Right renal pelvis (tissue), 4 donors: ENCODE results near the gene DBNDD1. TPM values are rescaled to one million over a fixed set of nuclear protein-coding genes. Genes with fewer than 3 reads are reported as not detected.

Experiments used
- DNase-seq, 4 donors: peaks; one replicate each; pipeline ENCODE4 v3.0.0-alpha.2; 2013; ENCODE audit warnings: low read depth in 4 of 4, low spot score in 3 of 4, missing footprints in 1 of 4
- polyA plus RNA-seq, 4 donors: library from polyadenylated mRNA; unstranded; fragments of 120-200 nt; gene quantifications; one replicate each; pipeline ENCODE4 v1.2.1, GENCODE V29; 2013; ENCODE audit not compliant: insufficient read length in 4 of 4

Gene DBNDD1
- polyA plus RNA-seq, 4 donors, result 11.4 to 18.2 (median 12.3) TPM

GRCh38 chr16:89965447-89966225 lies 53.6 kb downstream of the DBNDD1 start:
- no peak for DNase-seq

GRCh38 chr16:89964201-89964600 lies 55.1 kb downstream of the DBNDD1 start:
- DNase-seq, result no peak

GRCh38 chr16:89962754-89963498 lies 56.3 kb downstream of the DBNDD1 start:
- DNase-seq, result no peak

DNA sequence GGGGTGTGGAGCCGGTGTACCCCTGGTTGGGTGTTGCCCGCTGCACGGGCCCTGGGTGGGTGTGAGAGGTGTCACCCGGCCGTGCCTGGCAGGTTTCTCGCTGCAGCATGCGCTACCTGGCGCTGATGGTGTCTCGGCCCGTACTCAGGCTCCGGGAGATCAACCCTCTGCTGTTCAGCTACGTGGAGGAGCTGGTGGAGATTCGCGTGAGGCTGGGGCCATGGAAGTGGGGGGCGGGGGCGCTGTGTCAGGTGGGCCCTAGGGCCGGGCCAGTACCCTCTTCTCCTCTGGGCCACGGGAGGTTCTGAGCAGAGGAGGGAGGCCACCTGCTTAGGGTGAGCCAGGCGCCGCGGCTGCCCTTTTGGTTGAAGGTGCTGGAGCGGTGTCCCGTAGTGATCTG lies 57.3 kb downstream of the DBNDD1 start:
- no peak for DNase-seq

- DNase-seq, result no peak
Observed at GRCh38 chr16:89960966-89961365, 58.3 kb downstream of the DBNDD1 start.

DNA sequence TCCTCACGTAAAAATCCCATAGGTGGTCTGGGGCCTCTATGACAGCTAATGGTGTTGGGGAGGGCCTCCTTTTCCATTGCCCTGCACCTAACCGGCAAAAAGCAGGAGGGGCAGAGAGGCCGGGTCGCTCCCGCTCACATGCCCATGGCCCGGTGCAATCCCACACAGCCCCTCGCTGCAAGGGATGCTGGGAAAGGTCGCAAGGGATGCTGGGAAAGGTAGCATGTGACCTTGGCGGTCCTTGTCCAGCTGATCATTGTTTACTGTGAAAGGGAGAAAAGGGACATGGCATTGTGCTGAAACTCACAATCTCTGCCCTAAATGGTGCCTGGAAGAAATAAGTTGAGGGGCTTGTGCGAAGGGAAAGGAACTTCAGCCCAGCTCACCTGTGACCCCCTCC lies 60.7 kb downstream of the DBNDD1 start:
- no peak for DNase-seq

DNA sequence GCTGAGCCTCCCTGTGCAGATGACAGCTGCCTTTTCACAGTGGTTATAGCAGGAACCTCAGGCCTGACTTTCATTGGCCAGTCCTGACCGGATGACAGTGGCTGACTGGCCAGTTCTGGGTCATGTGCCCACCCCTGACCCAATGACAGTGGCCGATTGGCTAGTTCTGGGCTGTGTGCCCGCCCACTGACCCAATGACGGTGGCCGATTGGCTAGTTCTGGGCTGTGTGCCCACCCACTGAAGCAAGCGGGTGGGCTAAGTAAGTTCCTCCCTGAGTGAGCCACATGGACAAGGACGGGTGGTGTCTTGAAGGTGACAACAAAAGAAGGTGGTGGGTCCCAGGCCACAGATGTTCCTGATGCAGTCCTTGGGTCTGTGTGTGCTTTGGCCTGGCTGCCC lies 61.2 kb downstream of the DBNDD1 start:
- DNase-seq, result no peak

GRCh38 chr16:89957216-89957785 lies 62.0 kb downstream of the DBNDD1 start:
- DNase-seq, result no peak

DNA sequence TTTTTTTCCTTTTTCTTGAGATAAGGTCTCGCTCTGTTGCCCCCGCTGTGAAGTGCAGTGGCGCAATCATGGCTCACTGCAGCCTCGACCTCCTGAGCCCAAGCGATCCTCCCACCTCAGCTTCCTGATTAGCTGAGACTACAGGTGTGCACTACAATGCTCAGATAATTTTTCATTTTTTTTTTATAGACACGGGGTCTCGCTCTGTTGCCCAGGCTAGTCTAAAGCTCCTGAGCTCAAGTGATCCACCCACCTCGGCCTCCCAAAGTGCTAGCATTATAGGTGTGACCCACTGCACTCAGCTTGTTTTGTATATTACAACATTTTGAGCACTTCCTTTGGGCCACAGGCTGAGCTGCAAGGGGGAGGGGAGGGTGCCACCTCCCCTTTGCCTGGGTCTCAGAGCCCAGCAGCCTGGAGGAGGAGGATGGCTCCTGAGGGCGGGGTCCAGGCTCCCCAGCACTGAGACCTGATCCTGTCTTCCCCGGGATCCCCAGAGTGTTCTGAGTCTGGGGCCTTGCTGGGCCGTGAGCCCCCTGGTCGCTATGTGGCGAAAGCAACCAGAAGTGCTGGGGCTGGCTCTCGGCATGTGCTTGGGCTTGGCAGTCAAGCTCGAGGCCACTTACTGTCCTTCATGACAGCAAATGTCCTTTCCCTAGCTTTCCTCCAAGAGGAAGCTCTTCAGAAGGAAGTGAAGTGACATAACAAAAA lies 62.6 kb downstream of the DBNDD1 start:
- DNase-seq, result no peak

- no peak for DNase-seq
Observed at GRCh38 chr16:89955001-89955685, 64.1 kb downstream of the DBNDD1 start.

Other genes starting within 250 kb of the DBNDD1 start
- gene FANCA, start 202.8 kb downstream of the DBNDD1 start, polyA plus RNA-seq, result 10 to 100 TPM; 21.2 to 26.5 (median 24.0) TPM
- 10 to 100 TPM; 10.9 to 14.9 (median 11.0) TPM for gene SPIRE2, start 191.0 kb downstream of the DBNDD1 start, polyA plus RNA-seq
- 100 to 1,000 TPM; 110 to 136 (median 123) TPM for gene TCF25, start 145.9 kb downstream of the DBNDD1 start, polyA plus RNA-seq
- 1 to 10 TPM; 2.9 to 4.8 (median 3.4) TPM for gene MC1R, start 100.6 kb downstream of the DBNDD1 start, polyA plus RNA-seq
- 10 to 100 TPM in 2 of 4 donors, 1 to 10 TPM in 2; 6.7 to 18.6 (median 9.8) TPM for gene TUBB3, start 96.1 kb downstream of the DBNDD1 start, polyA plus RNA-seq
- 10 to 100 TPM; 36.6 to 43.4 (median 39.9) TPM for gene DEF8, start 70.7 kb downstream of the DBNDD1 start, polyA plus RNA-seq
- under 1 TPM in 3 of 4 donors, not detected in 1; 0.10 to 0.43 (median 0.26) TPM for gene PRDM7, start 57.9 kb upstream of the DBNDD1 start, polyA plus RNA-seq